Renal pelvis (tissue), 12 donors: ENCODE measurements around the gene KIF24. TPM values are rescaled to one million over a fixed set of nuclear protein-coding genes. Genes with fewer than 3 reads are reported as not detected.
"Not testable (repeated sequence)": the region's sequence is repeated elsewhere in the genome, so short reads cannot be mapped to it uniquely, and the experiment has no call there.

Experiments
- DNase-seq: peaks from one replicate; pipeline ENCODE4 v3.0.0-alpha.2; 2013
- long read RNA-seq, 16 experiments: transcript quantifications; one replicate each; lab custom pipeline, GENCODE V29; 2026
- polyA plus RNA-seq, 3 donors: library from polyadenylated mRNA; unstranded; fragments of 120-200 nt; gene quantifications; one replicate each; pipeline ENCODE4 v1.2.1, GENCODE V29; 2013; ENCODE audit not compliant: insufficient read length in 3 of 3

Gene KIF24, protein sequence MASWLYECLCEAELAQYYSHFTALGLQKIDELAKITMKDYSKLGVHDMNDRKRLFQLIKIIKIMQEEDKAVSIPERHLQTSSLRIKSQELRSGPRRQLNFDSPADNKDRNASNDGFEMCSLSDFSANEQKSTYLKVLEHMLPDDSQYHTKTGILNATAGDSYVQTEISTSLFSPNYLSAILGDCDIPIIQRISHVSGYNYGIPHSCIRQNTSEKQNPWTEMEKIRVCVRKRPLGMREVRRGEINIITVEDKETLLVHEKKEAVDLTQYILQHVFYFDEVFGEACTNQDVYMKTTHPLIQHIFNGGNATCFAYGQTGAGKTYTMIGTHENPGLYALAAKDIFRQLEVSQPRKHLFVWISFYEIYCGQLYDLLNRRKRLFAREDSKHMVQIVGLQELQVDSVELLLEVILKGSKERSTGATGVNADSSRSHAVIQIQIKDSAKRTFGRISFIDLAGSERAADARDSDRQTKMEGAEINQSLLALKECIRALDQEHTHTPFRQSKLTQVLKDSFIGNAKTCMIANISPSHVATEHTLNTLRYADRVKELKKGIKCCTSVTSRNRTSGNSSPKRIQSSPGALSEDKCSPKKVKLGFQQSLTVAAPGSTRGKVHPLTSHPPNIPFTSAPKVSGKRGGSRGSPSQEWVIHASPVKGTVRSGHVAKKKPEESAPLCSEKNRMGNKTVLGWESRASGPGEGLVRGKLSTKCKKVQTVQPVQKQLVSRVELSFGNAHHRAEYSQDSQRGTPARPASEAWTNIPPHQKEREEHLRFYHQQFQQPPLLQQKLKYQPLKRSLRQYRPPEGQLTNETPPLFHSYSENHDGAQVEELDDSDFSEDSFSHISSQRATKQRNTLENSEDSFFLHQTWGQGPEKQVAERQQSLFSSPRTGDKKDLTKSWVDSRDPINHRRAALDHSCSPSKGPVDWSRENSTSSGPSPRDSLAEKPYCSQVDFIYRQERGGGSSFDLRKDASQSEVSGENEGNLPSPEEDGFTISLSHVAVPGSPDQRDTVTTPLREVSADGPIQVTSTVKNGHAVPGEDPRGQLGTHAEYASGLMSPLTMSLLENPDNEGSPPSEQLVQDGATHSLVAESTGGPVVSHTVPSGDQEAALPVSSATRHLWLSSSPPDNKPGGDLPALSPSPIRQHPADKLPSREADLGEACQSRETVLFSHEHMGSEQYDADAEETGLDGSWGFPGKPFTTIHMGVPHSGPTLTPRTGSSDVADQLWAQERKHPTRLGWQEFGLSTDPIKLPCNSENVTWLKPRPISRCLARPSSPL (N-terminal part only)
- 1 to 10 TPM; 6.0 to 8.0 (median 7.1) TPM for polyA plus RNA-seq
- long read RNA-seq, donor 1: 0 reads
- long read RNA-seq, donor 2: 0 reads
- long read RNA-seq, donor 3: 0 reads
- long read RNA-seq, donor 4: 0 reads
- long read RNA-seq, donor 5: 0 reads
- long read RNA-seq, donor 6: 0 reads
- long read RNA-seq, donor 7: 0 reads
- long read RNA-seq, donor 8: 0 reads
- long read RNA-seq, donor 9: 0 reads
- long read RNA-seq, donor 10: 0 reads
- long read RNA-seq, donor 11: 0 reads
- long read RNA-seq, donor 12, partial matches to known transcripts: 6 of 6 reads
- long read RNA-seq, donor 12, other reads (novel, unspliced or antisense): 0 of 6 reads
- long read RNA-seq, donor 13: 0 reads
- long read RNA-seq, donor 14: 0 reads
- long read RNA-seq, donor 15: 0 reads
- long read RNA-seq, donor 16: 0 reads

DNA sequence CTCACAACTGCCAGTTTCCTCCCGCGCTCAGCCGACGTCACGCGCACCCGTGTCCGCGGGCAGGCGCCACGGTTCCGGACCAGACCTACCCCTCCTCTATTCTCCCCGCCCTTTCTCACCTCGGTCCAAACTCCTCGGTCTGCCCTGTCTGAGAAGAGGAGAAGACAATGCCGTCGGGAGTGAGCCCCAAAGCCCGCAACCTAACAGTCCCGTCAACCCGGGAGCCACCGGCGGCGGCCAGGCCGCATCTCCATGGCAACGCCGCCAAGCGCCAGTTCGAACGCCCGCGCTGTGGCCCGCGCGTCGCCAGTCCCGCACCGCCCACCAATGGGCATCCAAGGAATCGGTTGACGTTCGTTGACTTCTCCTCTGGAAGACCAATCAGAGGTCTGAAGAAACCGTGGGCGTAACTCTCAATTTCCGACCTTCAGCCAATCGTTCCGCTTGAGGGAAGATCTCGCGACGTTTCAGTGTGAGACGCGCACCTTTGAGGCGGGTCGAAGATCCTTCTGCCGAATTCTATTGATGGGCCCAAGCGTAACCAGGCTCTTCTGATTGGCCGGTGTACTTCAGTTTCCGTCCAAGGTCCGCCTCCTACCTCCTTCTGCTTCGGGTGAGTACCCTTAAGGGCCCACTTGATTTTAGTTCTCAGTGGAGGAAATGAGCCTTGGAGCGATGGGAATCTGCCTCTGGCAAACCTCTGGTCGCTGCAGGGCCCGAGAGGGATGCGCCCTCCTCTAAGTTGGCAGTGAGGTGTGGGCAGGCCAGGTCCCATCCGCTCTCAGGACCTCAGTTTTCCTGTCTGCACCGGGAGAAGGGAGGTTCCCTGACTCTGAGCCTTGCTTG is at the start of gene KIF24, which contains the start of gene NUDT2:
Gene KIF24, minus strand, starts transcription at position 282 of the 846 bp plus-strand sequence. CDS start 17,922 bp downstream, outside the sequence.
Gene NUDT2, plus strand, starts transcription at position 583 of the 846 bp plus-strand sequence. CDS start 9,471 bp downstream, outside the sequence.
- DNase-seq: peak; percentile 100

DNA sequence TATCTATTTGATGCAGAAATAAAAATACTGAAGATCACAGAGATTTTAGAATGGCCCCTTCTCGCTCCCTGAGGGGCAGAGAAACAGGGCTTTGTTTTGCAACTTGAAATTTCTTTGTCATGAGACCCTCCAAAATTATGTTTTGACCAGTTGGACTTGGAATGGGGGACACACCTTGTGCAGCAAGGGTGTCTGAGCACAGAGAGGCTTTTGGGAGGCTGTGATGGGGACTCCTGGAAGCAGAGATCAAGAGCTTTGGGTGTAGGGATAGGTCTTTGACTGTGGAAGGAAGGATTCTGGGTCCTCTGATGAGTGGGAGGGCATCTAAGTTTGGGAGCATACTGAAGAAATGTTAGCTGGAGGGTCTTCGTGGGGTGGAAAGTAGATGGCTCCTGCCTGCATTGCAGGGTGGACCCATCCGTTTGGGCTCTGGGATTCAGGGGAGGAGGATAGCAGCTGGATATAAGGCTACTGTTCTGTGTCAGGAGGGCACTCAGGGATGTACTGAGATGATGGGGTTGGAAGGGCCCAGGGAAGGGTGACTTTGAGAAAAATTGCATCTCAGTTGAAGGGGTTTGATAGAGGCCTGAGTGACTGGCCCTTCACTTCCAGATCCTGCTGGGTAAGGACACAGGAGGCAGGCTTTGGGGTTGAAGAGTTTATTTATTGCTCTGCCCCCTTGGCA is 49.5 kb upstream of the KIF24 start:
- DNase-seq: no peak

DNA sequence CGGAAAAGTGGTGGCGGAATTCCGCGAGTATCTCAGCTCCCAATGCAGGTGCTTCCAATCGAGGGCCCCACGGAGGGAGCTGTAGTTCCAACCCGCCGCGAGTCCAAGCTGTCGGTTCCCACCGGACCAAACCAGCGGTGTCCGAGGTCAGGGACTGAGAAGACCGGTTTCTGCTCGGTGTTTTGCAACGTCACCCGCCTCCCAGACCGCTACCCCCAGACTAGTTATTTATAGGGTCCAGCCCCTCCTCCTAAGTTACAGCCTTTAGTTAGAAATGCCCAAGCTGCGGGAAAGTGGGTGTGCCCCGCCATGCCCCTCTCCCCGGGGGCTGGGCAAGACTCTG is 48.3 kb upstream of the KIF24 start:
- no peak for DNase-seq

DNA sequence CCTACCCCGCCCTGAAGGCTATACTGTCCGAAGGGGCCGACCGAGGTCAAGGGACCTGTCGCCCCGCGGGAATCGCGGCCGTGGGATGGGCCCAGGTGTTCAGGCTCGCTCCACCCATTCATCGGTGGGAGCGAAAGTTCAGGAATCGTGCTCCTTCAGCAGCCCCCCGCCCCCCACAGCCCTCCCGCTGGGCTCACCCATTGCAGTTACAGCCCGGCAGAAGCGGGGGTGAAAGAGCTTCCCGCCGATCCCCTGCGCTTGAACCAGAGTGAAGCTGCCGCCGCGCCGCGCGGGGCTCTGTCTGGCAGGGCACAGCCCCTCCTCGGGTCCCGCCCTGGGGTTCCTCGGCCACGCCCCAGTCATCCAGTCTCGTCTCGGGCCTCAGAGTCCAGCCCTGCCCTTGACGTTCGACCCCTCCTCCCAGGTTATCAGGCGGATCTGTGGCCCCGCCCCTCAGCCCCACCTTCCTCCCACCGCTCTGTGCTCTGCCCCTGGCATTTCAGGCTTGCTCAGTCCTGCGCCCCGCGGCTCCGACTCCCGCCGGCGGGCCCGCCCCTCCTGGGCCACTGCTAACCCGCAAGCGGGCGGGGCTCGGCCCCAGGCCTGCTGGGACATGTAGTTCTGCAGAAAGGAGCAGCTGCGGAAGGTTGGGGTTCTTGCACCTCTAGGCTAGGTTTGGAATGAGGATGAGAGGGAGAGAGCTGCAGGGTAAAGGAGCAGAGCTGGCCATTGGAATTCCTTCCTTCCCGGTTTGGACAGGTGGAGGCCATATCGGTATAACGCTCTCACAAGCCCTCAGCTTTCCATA is 47.7 kb upstream of the KIF24 start, which contains the start of gene MYORG:
Gene MYORG, minus strand, starts transcription at position 303 of the 808 bp plus-strand sequence. CDS start 3,955 bp downstream, outside the sequence.
- DNase-seq: peak; percentile 90

DNA sequence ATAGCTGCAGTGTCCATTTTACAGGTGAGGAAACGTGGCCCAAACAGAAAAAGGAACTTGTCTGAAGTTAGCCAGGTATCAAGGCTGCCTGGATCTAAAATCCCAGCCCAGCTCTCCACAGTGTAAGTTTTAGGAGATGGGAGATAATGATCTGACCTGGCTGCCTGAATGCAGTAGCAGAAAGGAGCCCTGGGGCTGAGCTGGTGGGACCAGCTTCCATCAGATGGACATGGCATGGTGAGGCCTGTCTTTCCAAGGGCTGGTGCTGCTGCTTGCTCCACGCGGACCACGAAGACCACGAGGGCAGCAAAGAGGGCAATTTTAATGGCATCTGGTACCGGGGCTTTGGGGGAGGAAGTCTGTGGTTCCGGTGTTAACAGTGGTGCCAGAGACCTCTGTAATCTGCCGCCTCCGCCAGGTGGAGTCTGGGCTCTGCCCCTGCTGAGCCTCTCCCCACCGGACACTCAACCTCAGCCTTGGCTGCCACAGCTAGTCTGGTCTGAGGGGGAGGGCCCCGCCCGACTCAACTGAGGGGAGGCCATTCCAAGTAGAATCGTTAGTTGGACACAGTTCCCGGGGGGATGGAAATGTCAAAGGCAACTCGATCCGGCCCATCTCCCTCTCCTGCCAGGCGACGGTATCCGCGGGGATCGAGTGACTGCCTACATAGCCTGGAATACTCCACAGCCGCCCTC is 47.0 kb upstream of the KIF24 start:
- no peak for DNase-seq

DNA sequence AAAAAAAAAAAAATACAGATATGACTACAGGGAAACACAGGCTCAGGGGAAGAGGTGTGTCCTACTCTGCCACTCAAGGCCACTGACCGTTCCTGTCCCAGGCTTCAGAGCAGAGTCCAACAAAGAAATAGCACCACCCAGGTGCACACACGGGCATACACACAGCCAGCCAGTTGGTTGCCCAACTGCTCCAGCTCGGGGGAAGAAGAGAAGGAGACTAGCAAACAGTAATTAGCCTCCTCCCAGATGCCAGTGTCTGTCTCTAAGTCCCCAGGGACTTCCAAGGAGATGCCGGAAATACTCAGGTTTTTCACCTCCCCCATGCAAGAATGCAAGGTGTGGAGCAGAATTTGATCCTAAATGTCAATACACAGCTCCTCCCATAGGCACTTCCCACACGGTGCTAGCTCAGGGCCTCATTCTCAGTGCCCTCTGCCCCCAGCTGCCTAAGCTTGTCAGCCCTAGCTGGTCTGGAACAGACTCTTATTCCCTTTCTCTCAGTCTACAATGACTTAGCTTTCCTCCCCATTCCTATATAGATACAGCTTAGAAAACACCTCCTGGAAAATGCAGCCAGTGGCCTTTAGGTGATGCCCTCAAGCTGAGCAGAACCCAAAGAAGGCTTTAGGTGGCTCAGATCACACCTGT is 46.0 kb upstream of the KIF24 start:
- DNase-seq: no peak

DNA sequence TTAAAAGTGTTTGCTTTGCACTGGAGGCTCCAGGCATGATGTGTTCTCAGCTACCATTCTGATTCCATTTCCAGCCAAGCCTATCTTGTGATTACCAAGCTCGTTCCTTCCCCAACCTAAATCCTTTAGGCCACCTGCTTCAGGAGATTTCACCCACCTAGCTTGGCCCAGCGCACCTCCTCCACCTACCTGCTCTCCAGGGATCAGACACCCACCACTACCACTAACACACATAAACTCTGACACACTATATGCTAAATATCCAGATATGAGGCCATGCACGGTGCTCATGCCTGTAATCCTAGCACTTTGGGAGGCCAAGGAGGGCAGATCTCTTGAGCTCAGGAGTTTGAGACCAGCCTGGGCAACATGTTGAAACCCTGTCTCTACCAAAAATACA is 45.3 kb upstream of the KIF24 start:
- DNase-seq: no peak

DNA sequence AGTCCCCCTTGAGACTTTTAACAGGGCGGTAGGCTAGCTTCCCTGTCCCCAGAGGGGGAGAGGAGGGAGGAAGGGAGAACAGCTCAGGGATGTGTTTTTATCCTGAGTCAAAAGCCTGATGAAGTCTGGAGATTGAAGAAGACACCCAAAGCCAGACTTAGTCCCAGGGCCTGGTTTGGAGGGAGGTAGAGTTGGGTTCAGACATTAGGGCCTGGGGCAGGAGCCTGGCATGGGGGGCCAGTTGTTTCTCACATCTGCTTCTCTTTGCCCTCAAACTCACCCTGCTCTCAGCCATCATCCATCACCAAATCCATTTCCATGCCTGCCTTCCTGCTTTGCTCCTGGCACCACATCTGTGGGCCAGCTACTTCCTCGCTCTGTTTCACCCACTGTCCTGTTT is 44.7 kb upstream of the KIF24 start:
- no peak for DNase-seq

DNA sequence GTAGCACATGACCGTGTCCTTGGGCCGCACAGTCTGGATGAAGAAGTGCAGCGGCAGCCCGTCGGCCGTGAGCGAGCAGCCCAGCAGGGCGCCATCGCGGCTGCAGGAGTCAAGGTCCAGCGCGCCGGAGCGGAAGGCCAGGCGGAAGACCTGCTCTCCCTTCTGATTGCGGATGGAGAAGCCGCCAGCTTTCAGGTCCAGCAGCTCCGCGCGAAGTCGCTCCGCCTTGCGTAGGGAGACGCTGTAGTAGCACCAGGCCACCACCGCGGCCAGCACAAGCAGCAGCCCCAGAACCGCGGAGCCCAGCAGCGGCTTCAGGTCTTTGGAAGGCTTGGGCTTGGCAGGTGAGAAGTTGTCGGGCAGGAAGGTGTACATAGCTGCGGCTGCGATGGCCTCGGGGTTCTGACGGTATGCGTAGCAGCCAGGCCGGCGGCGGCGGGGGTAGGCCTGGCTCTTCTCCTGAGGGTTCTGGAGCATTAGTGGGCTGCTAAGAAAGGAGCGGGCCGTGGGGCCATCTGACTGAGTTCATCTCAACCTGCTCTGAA is 43.5 kb upstream of the KIF24 start:
- no peak for DNase-seq

DNA sequence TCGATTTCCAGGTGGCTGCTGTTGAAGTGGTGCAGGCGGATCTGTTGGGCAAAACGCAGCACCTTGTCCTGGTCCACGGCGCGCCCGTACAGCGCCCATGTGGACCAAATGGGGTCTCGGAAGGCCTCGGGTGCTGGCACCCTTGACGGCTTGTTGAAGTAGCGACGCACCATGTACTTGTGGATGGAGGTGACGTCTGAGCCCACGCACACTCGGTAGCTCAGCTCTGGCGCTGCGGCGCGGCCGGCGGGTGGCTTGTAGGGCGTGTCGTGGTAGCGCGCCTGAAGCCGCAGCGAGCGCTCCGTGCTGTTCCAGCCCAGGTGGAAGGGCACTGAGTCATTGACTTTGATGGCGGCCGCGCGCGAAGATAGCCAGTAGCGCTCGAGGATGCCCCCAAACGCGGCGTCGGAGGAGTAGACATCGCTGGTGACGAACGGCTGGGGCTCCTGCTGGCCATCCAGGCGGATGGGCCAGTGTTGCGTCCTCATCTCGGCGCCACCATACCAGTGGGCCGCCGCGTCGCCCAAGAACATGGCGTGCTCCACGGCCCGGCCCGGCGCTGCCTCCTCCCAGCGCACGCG is 42.9 kb upstream of the KIF24 start:
- DNase-seq: no peak

DNA sequence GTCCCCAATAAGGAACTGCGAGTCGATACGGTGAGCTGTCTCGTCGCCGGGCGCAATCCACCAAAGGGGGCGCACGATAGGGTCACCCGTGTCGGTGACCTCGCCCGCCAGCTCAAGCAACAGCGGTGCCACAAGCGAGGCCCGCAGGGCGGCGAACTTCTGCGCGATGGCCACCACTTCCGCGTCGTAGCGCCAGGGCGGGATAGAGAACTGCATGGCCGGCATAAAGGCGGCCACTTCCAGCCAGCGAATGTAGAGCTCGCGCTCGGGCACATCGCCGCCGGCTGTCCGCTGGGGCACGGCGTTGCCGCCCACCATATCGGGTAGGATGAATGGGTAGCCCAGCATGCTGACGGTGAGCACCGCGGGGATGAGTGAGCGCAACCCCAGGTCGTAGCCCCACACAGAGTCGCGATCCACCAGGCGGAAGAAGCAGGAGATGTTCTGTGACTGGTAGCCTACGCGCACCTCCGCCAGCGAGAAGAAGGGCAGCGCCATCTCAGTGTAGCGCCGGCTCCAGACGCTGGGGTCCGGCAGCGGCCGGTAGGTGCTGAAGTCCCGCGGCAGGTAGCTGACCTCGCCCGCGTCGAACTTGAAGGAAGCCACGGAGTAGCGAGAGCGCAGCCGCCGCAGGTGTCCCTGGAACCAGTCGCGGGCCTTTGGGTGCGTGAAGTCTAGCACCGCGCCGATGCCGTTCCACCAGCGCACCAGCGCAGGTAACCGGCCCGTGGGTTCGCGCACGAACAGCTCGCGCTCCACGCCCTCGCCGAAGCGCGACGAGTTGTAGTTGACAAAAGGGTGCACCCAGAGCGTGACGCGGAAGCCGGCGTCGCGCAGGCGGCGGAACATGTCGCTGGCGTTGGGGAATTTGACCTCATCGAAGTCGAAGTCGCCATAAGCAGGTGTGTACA is 42.2 kb upstream of the KIF24 start:
- no peak for DNase-seq

DNA sequence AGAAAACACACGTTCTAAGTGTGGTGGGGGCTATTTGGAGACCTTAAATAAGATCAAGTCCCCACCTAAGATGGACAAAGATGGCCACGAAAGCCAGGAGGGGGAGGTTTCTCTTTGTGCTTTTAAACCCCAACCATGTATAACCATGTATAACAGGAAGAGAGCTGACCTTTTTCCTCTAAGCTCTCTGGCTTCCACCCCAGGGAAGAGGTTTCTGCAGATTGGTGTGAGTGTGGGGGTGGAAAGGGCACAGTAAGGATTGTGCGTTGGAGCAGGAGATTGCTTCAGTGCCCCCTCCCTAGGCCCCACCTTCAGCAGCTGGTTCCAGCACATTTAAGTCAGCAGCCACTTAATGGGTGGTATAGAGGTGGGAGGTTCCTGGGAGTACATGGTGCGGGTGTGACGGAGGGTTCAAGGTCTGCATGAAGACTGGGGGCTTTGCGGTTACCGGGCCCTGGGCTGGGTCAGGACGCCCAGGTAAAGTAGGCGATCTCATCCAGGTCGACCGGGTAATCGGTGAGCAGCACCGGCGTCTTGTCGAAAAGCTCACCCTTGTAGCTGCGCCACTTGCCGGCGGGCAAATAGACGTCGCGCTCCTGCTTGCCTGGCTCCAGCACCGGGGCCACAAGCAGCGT is 41.4 kb upstream of the KIF24 start:
- no peak for DNase-seq

DNA sequence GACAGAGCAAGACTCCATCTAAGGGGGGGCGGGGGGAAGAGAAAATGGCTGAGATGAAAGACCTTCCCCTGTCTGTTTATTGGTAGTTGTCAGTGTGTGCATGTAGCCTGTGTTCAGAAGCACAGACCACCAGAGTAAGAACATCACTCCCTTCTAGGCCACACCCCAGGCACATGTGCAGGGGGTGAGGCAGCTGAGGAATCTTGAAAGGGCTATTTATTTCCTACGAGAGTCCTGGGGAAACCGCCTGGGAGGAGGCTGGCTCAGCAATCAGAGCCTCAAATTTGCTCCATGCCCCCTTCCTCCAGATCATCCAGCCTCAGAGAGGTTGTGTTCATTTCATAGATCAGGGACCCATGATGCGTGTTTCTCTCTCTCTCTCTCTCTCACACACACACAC is 40.6 kb upstream of the KIF24 start:
- DNase-seq: no peak

DNA sequence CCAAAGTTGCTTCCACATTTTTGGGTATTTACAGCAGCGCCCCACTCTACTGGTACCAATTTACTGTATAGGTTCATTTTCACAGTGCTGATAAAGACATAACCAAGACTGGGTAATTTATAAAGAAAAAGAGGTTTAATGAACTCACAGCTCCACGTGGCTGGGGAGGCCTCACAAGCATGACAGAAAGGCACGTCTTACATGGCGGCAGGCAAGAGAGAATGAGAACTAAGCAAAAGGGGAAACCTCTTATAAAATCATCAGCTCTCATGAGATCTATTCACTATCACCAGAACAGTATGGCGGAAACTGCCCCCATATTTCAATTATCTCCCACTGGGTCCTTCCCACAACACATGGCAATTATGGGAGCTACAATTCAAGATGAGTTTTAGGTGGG is 39.7 kb upstream of the KIF24 start:
- DNase-seq: not testable (repeated sequence)
